Measurements from ENCODE around the gene TAOK3.
"Not testable (repeated sequence)": the region's sequence is repeated elsewhere in the genome, so short reads cannot be mapped to it uniquely, and the experiment has no call there.

Gene TAOK3

DNA sequence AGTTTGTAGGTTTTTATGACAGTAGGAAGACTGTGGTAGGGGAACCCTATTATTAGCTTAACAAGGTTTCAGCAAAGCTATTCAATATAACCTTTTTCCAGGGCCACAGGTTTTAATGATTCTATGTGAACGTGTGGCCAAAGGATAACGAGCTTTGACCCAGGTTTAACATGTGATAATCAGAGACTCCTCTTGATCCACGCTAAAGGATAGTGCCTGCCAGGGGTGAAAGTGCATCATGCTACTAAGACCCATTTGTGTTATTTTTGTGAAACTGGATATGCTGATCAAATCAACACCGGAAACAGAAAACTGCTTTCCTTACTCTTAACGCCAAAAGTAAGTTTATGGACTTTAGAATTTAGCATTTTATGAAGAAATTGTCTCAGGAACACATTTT is 909 bp upstream of the TAOK3 start:
- DNase-seq (ENCODE audit: low read depth), result no peak

DNA sequence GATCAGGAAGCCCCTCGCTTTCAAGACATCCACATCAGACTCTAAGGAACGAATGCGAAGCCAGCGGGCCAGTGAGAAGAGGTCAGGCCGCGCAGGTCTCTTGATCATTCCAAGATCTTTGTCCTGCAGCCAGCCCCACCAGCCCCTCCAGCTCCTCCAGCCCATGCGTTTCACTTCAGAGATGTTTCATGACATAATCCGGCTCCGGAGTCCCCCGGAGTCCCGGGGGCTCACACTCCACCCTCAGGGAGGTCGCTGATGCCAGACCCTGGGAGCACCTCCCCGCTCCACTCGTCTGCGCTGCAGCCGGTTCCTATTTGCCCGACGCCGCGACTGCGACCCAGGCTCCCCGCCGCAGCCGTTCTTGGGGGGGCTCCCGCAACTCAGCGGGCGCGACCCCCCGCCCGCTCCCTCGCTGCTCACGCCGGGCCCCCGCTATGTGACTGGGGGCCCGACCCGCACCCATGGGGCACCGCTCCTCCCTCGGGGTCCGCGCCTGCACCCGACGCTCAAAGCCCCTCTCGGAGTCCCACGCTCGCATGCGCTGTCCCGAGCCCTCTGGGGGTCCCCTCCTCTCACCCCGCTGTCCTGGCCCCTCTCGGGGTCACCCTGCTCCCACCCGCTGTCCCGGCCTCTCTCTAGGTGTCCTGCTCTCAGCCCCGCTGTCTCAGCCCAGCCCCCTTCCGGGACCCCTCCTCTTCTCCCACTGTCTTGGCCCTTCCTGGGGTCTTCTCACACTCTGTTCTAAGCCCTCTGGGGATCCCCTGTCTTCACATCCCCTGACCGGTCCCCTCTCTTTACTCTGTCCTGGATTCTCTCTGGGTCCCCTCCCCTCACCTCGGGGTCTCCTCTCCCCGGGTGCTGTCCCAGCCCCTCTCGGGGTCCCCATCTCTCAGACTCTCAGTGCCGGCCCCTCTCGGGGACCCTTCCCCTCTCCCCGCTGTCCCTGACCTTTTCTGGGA is 1.1 kb downstream of the TAOK3 start:
- no peak for DNase-seq (ENCODE audit: low read depth)

DNA sequence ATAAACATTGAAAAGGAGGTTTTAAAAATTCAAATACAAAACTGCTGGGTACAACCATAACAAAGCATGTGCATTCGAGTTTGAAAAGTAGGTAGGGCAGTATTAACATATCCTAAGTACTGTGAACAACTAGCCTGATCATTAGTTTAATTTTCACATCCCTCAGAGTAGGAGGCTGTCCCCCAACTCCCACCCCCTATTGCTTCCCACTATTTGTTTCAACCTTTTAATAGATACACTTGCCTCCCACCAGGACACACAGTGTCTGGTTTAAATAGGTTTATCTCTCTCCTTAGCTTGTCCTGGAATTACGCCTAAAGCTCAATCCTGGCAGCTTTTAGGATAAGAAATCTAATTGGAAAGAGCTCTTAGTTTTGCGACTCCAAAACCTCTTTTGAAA is 2.1 kb downstream of the TAOK3 start:
- no peak for DNase-seq (ENCODE audit: low read depth)

DNA sequence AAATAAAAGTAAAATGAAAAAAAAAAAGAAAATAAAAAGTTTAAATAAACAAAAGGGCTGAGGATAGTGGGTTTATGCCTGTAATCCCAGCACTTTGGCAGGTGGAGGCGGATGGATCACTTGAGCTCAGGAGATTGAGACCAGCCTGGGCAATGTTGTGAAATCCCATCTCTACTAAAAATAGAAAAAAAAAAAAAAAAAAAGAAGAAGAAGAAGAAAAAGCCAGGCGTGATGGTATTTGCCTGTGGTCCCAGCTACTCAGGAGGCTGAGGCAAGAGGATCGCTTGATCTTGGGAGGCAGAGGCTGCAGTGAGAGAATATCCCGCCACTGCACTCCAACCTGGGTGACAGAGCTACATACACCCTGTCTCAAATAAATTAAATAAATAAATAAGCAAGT is 3.9 kb downstream of the TAOK3 start:
- no peak for DNase-seq (ENCODE audit: low read depth)

DNA sequence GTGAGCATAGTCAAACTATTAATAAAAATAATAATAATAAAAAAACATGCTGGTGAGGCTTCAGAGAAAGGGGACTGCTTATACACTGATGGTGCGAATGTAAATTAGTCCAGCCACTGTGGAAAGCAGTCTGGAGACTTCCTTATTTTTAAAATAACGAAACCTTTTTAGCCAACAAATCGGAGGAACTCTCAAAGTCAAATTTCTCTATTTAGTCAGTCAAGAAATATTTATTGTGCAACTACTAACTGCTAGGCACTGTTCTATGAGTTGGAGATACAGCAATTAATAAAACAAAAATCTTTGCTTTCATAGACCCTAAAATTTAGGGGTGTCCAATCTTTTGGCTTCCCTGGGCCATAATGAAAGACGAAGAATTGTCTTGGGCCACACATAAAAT is 10.8 kb downstream of the TAOK3 start:
- no peak for DNase-seq (ENCODE audit: low read depth)

DNA sequence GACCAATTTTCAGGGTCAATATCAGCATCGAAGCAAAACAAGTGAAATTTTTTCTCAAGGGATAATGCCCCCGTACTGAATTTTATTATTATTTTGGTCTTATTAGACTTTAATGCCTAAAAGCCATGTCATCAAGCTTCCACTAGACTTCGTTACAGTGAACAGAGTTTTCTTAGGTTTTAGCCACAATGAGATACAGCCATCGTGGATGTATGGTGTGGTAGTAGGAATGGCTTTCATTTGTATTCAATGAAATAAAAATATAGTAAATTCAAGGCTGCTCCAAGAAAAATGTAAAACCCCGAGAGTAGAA is 11.7 kb downstream of the TAOK3 start:
- DNase-seq (ENCODE audit: low read depth), result no peak

DNA sequence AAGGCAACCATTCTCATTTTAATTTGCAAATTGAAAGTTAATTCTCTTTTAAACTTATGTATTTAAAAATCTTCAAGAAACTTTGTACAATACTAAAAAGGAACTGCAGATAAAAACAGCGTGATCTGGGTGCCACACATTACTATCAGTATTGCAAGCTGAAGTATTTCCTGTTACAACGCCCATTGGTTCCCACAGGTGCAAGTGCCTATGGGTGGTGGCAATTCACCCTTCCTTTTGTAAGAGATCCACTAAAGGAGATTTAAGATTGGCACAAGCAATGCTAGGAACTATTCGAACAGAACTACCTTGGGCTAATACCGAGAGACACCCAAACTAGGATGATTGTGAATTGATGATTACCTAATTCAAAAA is 13.2 kb downstream of the TAOK3 start:
- DNase-seq (ENCODE audit: low read depth), result no peak

DNA sequence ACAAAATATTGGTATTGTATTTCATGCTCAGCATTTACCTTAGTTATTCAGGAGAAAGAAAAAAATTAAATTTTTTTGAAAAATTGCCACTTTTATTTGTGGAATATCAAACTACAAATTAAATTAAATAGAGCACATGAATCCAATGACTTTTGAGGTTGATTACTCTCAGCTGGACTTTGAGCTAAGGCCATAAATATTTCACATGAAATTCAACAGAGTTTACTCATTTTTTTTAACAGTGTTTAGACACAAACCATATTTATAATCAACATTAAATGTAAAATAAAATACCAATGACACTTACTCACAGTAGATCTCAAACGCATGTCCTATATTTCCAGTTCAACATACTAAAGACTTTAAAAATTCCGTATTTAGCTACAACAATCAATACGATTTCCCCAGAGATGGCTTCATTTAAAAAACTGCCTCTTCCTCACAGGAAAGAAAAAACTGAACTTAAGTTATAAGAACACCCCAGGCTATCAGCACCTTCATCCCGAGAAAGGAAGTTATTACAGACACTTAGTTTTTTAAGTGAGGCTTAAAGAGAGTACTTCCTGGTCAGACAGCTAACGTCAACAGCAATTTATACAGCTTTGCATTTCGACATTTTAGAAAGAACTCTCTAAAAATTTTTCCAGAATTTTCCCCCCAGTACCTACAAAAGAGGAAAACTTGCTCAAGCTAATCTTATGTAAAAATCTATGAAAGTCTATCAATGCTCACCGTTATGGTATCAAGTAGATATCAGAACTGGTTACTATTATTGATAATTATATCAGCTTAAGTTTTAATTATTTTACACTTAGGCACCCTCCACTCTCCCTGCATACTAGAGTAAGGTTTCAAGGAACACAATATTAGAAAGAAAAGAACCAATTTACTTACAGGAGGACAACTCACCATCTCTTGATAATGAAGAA is 13.8 kb downstream of the TAOK3 start:
- DNase-seq (ENCODE audit: low read depth), result no peak

DNA sequence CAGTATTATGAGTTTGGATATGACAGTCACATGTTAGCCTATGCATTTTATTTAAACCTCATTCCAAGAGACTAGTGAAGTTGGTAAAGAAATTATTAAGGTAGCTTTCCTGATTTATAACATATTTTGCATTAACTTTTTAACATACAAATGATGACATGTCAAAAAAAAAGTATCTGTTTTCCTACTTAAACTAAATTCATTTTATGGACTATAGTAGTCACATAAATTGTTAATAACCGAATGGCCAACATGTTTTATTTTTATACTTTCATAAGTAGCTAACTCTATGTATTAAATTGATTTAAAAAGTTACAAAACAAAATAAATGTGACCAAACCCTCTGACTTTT is 14.7 kb downstream of the TAOK3 start:
- no peak for DNase-seq (ENCODE audit: low read depth)

DNA sequence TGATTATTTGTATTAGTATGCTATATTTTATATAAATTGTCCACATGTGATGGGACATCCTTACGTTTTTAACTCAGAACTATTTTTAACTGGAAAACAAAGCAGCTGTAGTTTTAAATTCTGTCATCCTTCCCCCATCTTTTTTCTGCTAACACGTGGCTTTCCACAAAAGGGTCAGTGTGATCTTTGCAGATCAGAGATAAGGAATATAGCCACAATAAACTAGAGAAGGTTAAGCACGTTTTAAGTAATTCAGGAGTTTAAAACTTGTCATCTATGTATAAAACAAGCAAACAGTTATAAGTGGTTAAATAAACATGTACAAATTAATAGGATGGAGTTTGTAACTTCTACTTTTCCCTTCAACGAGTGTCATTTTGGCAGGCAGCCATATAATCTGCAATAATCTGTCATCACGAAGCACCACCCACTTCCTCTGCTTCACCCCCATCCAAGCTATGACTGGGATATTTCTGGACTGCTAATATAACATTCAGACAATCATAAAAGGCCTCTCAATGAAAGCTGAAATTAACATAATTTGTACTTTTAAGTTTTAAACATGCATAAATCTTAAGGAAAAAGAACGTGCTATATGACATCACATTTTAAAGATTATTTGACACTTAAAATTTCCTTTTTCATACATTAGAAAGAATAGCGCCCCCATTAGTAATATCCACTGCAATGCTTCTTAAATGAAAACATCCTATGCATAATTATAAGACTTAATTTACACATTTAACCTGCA is 15.3 kb downstream of the TAOK3 start:
- no peak for DNase-seq (ENCODE audit: low read depth)

DNA sequence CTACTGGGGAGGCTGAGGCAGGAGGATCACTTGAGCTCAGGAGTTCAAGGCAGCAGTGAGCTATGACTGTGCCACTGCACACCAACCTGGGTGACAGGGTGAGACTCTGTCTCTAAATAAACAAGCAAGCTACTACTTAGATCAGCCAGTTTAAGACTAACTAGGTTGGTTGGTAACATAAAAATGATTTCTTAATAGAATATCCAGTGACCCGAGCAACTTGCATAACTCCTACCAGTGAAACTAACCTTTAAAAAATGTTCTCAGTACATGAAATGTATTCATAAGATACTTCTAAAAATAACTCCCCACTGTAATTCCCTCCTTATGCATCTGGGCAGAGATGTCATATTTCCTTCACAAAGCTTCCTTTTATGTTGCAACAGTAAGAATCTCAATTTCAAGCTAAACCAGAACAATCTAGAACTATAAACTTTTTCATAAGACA is 15.9 kb downstream of the TAOK3 start:
- DNase-seq (ENCODE audit: low read depth), result no peak

DNA sequence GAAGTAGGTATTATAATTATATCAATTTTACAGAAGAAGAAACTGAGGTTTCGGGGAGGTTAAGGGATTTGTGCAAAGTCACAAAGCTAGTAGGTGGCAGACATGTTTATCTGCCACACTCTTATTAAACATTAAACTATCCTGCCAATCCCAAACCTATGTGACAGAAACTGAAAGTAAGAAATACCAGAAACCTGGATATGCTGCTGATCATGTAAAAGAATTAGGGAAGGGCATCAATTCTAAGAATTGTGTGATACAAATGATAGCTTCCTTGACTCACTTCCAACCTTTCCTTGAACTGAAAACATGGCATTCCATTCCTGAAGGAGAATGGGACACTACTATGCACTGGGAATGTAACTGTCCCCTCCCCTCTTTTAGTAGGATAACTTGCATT is 16.9 kb downstream of the TAOK3 start:
- no peak for DNase-seq (ENCODE audit: low read depth)

DNA sequence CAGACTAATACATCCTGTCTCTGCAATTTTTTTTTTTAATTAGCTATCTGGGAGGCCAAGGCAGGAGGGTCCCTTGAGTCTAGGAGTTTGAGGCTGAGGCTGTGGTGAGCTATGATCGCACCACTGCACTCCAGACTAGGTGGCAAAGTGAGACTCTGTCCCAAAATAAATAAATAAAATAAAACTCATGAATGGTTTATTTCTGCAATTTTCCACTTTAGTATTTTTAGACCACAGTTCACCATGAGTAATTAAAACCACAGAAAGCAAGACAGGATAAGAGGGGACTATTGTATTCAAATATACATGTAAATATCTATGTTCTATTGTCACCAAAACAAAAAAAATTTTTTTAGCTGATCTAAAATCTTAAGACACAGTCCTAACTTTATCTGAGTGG is 17.8 kb downstream of the TAOK3 start:
- DNase-seq (ENCODE audit: low read depth), result no peak

DNA sequence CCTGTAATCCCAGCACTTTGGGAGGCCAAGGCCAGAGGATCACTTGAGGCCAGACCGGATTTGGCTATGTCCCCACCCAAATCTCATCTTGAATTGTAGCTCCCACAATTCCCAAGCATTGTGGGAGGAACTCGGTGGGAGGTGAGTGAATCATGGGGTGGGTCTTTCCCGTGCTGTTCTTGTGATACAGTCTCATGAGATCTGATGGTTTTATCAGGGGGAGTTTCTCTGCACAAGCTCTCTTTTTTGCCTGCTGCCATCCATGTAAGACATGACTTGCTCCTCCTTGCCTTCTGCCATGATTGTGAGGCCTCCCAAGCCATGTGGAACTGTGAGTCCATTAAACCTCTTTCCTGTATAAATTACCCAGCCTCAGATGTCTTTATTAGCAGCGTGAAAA is 18.2 kb downstream of the TAOK3 start:
- DNase-seq (ENCODE audit: low read depth), result not testable (repeated sequence)

DNA sequence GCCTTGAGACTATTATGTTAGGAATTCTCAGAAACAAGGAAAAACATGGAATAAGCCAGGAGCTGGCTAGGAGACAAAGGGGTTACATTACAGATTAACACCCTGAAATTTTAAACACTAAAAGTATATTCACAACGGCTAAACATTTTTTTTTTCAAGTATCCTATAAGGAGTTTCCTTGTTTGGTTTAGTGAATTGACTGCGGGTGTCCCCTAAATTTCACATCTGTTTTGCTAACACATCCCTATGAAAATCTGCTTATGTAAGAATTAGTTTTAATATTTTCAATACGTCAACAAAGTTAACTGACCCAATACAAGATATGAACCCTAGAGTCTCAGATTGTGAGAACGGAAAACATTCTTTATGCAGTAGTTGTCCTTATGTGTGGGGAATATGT is 19.0 kb downstream of the TAOK3 start:
- no peak for DNase-seq (ENCODE audit: low read depth)

DNA sequence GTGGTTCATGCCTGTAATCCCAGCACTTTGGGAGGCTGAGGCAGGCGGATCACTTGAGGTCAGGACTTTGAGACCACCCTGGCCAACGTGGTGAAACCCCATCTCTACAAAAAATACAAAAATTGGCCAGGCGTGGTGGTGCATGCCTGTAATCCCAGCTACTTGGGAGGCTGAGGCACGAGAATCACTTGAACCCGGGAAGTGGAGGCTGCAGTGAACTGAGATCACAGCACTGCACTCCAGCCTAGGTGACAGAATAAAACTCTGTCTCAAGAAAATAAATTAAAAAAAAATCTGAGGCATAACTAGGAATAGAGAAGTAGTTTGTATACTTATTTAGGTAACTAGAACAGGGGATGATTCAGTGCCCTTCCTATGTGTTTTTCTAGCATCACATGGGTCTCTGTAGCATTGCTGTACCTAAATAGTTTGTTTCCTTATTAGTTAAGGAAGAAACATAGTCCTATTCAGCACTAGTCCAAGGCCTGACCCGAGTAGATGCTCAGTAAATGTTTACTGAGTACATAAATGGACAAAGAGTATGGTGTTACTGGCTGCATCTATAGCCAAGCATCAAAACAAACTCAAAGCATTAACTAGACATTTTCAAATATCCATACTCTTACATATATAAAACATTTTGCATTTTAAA is 21.7 kb downstream of the TAOK3 start:
- DNase-seq (ENCODE audit: low read depth), result no peak

DNA sequence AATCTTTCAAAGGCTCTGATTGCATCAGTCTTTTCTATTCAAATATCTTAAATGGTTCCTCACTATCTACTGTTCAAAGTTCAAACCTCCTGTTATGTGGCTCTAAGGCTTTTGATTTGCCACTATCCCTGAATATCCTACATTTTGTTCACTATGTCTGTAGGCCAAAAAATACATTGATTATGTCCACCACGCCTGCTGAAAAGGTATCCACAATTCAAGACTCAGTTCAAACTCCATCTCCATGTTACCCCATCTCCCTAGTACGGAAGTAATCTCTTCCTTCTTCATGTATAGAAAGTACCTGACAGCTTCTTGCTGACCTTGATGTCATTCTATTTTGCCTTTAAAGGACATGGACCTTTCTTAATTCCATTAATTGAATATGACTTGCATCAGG is 24.8 kb downstream of the TAOK3 start:
- no peak for DNase-seq (ENCODE audit: low read depth)

DNA sequence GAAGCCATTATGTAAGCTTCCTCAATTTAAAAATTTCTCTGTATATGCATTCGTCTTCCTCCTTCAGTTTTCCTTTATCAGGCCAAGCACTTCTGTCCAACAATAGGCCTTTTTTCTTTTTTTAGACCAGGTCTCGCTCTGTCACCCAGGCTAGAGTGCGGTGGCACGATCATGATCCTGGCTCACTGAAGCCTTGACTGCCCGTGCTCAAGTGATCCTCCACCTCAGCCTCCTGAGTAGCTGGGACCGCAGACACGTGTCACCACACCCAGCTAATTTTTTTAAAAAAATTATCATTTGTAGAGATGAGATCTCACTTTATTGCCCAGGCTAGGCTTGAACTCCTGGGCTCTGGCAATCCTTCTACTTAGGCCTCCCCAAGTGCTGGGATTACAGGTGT is 25.8 kb downstream of the TAOK3 start:
- no peak for DNase-seq (ENCODE audit: low read depth)

DNA sequence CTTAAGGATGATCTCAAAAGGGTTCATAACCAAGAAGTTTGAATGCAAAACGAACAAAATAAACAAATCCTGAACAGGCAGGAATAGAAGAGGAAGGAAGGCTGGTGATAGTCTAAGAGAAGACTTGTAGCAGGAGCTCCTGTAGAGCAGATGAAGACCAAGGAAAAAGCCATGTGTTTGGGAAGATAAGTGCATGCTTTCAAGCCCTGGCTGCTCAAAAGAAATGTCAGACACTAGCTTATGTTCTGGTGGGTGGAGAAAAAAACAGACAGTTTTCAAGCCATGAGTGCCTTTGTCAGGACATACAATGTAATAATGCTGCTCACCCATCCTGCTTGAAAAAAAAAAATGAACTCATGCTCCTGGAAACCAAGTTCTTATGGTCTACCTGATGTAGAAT is 27.4 kb downstream of the TAOK3 start:
- no peak for DNase-seq (ENCODE audit: low read depth)

DNA sequence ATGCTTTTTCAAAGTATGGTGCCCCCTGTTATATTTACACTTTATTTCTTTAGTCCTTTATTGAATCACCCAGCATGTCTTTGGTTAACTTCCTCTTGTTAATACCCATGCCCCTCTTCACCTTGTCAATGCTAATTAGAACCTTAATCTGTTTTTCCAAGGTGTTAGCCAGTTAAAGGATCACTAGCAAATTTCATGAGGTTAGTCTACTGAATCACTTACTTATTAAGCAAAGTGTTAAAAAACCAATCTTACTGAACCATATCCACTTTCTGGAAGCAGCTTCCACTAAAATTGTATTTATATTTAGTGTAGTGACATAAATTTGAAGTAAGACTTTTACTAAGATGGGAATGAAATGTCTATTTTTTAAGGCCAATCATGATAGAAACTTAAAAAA is 27.9 kb downstream of the TAOK3 start:
- no peak for DNase-seq (ENCODE audit: low read depth)

DNA sequence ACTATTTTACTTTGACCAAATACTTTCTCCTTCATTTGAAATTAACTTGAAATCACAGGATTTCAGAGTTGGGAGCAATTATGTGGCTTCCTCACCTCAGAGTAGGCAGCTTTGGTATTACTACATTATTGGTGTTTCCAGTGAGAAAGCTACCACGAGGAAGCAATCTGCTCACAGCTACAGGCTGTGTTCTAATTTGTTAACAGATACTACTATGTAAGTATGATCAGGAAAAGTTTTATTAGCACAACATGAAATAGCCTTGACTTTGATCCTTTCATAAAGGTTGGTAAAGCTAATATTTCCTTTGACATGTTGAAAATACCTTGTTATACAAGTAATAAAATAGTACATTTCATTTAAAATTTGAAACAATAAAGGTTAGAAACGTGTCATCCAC is 30.6 kb downstream of the TAOK3 start:
- no peak for DNase-seq (ENCODE audit: low read depth)

DNA sequence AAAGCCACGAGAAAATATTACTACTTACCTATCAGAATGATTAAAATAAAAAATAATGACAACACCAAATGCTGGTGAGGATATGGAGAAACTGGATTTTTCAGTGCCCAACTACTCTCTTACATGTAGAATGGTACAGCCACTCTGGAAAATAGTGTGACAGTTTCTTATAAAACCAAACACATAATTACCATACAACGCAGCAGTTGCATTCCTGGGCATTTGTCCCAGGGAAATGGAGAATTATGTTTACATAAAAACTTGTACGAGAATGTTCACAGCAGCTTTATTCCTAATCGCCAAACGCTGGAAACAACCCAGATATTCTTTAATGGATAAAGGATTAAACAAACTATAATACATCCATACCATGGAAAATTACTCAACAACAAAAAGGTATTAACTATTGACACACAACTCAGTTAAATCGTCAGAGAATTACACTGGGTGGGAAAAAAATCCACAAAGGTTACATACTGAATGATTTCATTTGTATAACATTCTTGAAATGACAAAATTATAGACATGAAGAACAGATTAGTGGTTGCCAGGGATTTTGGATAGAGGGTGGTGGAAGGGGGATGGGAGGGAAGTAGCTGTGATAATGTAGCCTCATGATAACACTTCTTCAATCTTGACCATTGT is 35.4 kb downstream of the TAOK3 start:
- DNase-seq (ENCODE audit: low read depth), result no peak
